ENCODE results near the gene FSTL3. TPM values are rescaled to one million over a fixed set of nuclear protein-coding genes. Genes with fewer than 3 reads are reported as not detected.
"Not testable (repeated sequence)": the region's sequence is repeated elsewhere in the genome, so short reads cannot be mapped to it uniquely, and the experiment has no call there.

The FSTL3 gene
- total RNA-seq, 2 experiments from 2014 or later = 2.2 to 3.0 TPM

DNA sequence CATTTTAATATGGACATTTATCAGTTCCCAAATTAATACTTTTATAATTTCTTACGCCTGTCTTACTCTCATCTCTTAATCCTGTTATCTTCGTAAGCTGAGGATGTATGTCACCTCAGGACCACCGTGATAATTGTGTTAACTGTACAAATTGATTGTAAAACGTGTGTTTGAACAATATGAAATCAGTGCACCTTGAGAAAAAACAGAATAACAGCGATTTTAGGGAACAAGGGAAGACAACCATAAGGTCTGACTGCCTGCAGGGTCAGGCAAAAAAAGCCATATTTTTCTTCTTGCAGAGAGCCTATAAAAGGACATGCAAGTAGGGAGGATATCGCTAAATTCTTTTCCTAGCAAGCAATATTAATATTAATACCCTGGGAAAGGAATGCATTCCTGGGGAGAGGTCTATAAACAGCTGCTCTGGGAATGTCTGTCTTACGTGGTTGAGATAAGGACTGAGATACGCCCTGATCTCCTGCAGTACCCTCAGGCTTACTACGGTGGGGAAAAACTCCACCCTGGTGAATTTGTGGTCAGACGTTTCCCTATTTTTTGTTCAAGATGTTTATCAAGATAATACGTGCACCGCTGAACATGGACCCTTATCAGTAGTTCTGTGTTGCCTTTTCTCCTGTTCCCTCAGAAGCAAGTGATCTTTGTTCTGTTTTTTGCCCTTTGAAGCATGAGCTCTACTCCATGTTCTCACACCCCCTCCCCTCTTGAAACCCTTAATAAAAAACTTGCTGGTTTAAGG, 7.3 kb upstream of the FSTL3 start:
- CTCF ChIA-PET = interaction anchor here (1.3 kb wide), 1 partner anchor 65 kb away, joined by 4 read pairs; no protein-coding TSS in a partner anchor
- H3K9me3 Mint-ChIP-seq (ENCODE audit: insufficient read depth); ATAC-seq; H3K4me3 Mint-ChIP-seq; H3K36me3 Mint-ChIP-seq (ENCODE audit: low read depth); DNase-seq; H3K27ac Mint-ChIP-seq; POLR2A ChIA-PET: not testable (repeated sequence)
- peaks cover 13% of the 10 kb centered on the region for H3K4me1 Mint-ChIP-seq (ENCODE audit: low read depth)
- H3K27me3 Mint-ChIP-seq (ENCODE audit: low read depth) = peaks cover 11% of the 10 kb centered on the region

DNA sequence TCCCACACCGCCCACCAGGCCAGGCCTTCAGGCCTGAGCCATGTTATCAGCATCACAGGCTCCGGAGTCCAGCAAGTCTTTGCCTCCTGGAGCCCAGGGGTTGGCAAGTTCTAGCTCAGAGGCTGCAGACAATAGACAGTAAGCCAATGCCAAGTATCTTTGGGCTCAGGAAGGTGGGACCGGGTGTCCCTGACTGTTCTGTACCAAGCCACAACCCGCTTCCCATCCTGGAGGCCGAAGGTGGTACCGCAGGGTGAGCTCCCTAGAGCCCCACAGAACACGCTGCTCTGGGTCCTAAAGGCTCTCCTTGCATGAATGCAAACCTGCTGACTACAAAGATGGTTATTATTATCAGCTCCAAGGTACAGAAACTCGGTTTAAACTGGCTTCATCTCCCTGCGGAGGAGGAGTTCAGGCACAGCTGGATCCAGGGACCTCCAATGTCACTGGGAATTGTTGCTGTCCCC, 5.5 kb upstream of the FSTL3 start:
- Mint-ChIP-seq H3K36me3 (ENCODE audit: low read depth) (no peaks in the 10 kb centered on the region), H3K27me3 (ENCODE audit: low read depth) (peaks cover 21% of the 10 kb centered on the region), H3K9me3 (ENCODE audit: insufficient read depth) (no peaks in the 10 kb centered on the region), H3K27ac (no peak overlapping the region), H3K4me1 (ENCODE audit: low read depth) (no peaks in the 10 kb centered on the region), H3K4me3 (no peak overlapping the region)
- ChIA-PET POLR2A (no interaction called here), CTCF (interaction anchor here (1.1 kb wide), 1 partner anchor 64 kb away, joined by 3 read pairs; no protein-coding TSS in a partner anchor)
- DNase-seq = no peak
- ATAC-seq = peak; percentile 41

DNA sequence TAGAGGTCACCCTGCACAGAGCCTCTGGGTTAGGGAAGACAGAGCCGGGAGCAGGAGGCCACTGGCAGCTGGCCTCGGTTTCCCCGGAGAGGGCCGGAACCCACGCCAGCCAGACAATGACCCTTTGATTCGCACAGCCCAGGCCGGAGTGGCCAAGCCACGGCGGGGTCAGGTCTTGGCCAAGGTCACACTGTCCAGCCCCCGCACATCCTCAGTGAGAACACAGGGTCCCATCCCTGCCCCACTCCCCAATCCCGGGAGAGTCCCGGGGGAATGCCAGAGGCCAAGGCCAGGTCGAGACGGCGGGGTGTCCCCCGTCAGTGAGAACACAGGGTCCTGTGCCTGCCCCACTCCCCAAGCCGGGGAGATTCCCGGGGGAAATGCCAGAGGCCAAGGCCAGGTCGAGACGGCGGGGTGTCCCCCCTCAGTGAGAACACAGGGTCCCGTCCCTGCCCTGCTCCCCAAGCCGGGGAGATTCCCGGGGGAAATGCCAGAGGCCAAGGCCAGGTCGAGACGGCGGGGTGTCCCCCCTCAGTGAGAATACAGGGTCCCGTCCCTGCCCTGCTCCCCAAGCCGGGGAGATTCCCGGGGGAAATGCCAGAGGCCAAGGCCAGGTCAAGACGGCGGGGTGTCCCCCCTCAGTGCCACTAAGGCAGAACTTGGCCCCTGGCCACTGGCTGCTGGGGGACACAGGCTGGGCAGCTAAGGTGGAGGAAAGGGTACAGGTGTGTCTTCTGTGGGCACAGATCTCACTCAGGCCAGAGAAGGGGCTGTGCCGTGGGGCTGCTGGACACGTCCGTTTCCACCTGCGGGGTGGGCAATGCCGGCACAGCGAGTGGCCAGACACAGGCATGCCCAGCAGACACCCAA, 1.7 kb upstream of the FSTL3 start:
- DNase-seq (no peak), ATAC-seq (no peak)
- H3K9me3 Mint-ChIP-seq (ENCODE audit: insufficient read depth) = no peaks in the 10 kb centered on the region
- no peaks in the 10 kb centered on the region for H3K36me3 Mint-ChIP-seq (ENCODE audit: low read depth)
- H3K4me1 Mint-ChIP-seq (ENCODE audit: low read depth) = peaks cover 3% of the 10 kb centered on the region
- no peak overlapping the region for H3K4me3 Mint-ChIP-seq
- POLR2A ChIA-PET = no interaction called here
- CTCF ChIA-PET = no interaction called here
- H3K27me3 Mint-ChIP-seq (ENCODE audit: low read depth) = peaks cover 17% of the 10 kb centered on the region
- H3K27ac Mint-ChIP-seq = no peak overlapping the region

DNA sequence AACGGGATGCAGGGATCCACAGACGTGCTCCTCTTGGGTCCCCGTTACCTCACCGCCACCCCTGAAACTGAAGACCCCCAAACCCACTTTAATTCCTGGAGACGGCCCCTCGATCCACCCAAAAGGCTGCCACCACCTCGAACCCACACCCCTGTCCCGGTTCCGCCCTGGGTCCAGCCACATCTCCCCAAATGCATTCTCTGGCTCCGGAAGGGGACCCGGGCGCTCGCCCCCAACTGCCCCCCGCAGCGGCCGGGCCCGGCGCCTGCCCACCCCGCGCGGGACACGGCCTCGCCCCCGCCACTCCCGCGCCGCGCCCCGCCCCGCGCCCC, 219 bp upstream of the FSTL3 start:
- no peak for DNase-seq
- Mint-ChIP-seq H3K27me3 (ENCODE audit: low read depth) (peaks cover 17% of the 10 kb centered on the region), H3K27ac (no peak overlapping the region), H3K9me3 (ENCODE audit: insufficient read depth) (no peaks in the 10 kb centered on the region), H3K4me1 (ENCODE audit: low read depth) (peaks cover 6% of the 10 kb centered on the region), H3K36me3 (ENCODE audit: low read depth) (no peaks in the 10 kb centered on the region), H3K4me3 (no peak overlapping the region)
- no peak for ATAC-seq
- ChIA-PET CTCF (no interaction called here), POLR2A (no interaction called here)

DNA sequence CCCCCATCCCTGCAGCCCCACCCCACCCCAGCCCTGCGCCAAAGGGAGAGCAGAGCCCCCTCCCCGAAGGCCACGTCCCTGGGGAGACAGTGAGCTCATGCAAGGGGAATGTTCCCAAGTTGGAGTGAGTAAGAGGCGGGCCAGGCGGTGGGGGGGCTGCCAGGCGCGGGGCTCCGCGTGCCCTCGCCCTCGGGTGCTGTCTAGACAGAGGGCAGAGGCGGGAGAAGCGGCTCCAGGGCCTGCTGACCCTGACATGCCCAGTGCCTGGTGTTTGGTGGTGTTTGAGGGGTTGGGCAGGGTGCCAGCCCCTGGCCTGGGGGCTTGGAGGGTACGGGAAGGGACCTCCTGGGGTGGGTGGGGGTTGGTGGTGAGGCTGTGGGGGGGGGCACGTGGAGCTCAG, 1.0 kb downstream of the FSTL3 start:
- DNase-seq (no peak), ATAC-seq (no peak)
- no peak overlapping the region for H3K4me3 Mint-ChIP-seq
- peaks cover 9% of the 10 kb centered on the region for H3K4me1 Mint-ChIP-seq (ENCODE audit: low read depth)
- peaks cover 17% of the 10 kb centered on the region for H3K27me3 Mint-ChIP-seq (ENCODE audit: low read depth)
- H3K27ac Mint-ChIP-seq = no peak overlapping the region
- no peaks in the 10 kb centered on the region for H3K36me3 Mint-ChIP-seq (ENCODE audit: low read depth)
- POLR2A ChIA-PET = no interaction called here
- CTCF ChIA-PET = interaction anchor here (1.5 kb wide), 1 partner anchor 57 kb away, joined by 6 read pairs; no protein-coding TSS in a partner anchor
- no peaks in the 10 kb centered on the region for H3K9me3 Mint-ChIP-seq (ENCODE audit: insufficient read depth)

DNA sequence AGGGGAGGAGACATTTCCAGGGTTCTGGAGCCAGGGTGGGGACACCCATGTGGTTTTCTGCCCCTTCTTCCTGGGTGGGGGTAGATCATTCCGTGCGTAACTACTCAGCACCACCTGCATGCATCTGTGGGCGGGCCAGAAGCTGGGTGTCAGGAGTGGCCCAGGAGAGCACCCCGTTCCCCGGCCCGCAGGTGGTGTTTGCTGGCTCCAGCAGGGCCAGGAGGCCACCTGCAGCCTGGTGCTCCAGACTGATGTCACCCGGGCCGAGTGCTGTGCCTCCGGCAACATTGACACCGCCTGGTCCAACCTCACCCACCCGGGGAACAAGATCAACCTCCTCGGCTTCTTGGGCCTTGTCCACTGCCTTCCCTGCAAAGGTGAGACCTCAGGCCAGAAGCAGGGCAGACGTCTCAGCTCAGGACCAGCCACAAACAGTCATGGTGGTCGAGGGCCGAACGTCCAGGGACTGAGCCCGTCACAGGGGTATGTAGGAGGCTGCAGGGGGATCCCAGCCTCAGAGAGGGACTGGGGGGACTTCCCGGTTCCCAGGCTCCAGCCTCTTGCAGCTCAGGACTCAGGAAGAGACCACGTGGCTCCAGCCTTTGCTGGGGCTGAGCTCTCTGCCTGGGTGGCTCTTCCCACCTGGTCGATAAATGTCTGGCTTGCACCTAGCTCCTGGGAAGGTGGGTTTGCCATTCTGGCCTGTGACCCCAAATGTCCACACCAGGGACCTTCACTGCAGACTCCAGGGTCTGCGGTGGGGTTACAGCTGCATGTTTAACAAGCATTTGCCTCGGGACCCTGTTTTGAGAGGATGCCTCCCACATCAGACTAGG, 1.6 kb downstream of the FSTL3 start:
- ATAC-seq = no peak
- CTCF ChIA-PET = interaction anchor here (1.5 kb wide), 1 partner anchor 56 kb away, joined by 6 read pairs; no protein-coding TSS in a partner anchor
- Mint-ChIP-seq H3K9me3 (ENCODE audit: insufficient read depth) (no peaks in the 10 kb centered on the region), H3K36me3 (ENCODE audit: low read depth) (no peaks in the 10 kb centered on the region), H3K4me3 (no peak overlapping the region), H3K27me3 (ENCODE audit: low read depth) (peaks cover 17% of the 10 kb centered on the region), H3K4me1 (ENCODE audit: low read depth) (peaks cover 9% of the 10 kb centered on the region), H3K27ac (no peak overlapping the region)
- DNase-seq = no peak
- POLR2A ChIA-PET = interaction anchor here (0.6 to 0.7 kb wide), 2 partner anchors 59 to 106 kb away, joined by 3 read pairs; no protein-coding TSS in a partner anchor

DNA sequence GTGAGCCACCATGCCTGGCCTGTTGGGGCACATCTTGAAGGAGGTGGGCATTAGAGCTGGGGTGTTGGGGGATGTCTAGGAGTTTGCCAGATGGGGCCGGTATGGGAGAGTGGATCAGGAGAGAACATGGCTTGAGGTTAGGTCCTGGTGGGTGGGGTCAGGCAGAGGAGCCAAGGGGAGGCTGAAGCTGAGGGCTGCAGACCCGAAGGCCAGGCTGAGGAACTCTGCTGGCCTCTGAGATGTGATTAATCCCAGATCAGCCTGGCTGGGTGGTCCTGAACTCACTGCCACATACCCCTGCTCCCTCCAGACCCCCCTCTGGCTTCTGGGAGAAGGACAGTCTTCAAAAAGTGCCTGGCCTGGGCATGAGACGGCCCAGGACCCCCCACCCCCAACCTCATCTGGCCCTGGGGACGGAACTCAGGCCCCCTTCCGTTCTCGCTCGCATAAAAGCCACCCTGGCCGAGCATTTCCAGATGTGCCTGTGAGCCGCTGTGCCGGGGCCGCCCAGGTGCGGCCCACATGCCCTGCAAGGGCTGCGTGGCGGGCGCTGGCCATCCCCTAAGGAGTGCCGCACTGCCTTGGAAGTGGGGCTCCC, 2.7 kb downstream of the FSTL3 start:
- peaks cover 15% of the 10 kb centered on the region for H3K27me3 Mint-ChIP-seq (ENCODE audit: low read depth)
- DNase-seq = no peak
- H3K4me1 Mint-ChIP-seq (ENCODE audit: low read depth) = peaks cover 9% of the 10 kb centered on the region
- H3K27ac Mint-ChIP-seq = peak overlapping the region; percentile 20
- H3K4me3 Mint-ChIP-seq = peak overlapping the region; percentile 67
- no peak for ATAC-seq
- H3K36me3 Mint-ChIP-seq (ENCODE audit: low read depth) = no peaks in the 10 kb centered on the region
- no peaks in the 10 kb centered on the region for H3K9me3 Mint-ChIP-seq (ENCODE audit: insufficient read depth)
- ChIA-PET POLR2A (interaction anchor here (1.9 kb wide), 1 partner anchor 16 kb away, joined by 10 read pairs; the partner anchor contains the start of gene RNF126), CTCF (interaction anchor here (0.6 to 2.3 kb wide), 2 partner anchors 15 to 25 kb away, joined by 3 to 6 read pairs; no protein-coding TSS in a partner anchor)

DNA sequence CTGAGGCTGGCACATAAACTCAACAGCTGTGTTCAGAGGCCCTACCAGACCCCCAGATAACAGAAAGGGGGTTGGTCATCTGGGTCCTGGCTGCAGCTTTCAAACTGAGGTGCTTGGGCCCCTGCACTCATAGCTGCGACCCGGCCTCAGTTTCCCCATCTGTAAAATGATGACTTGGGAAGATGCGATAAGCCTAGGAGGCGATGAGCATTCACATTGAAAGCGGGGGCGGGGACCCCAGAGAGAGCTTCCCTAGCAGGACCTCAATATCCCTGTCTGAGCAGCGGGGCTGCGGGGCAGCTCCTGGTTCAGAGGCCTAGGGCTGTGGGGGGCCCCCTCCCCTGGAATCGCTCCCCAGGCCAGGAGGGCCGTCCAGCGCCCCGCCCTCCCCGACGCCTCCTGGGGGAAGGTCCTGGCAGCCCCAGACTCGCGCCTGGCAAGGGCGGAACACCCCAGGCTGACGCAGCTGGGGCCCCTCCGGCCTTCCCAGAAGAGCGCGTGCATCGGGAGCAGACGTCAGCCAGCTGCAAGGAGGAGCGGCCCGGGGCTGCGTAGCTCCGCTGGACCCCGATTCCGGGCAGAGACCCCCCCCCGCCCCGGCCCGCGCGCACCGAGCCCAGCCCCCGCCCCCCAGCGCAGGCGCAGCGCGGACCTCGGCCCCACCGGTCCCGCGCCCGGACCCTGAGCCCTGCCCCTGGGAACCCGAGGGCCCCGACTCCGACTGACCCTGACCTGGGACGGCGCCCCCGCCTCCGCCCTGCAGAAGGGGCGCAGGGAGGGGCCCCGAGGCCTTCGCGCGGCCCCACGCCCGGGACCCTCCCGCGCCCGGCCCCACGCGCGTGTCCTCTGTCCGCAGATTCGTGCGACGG, 3.5 kb downstream of the FSTL3 start:
- peaks cover 13% of the 10 kb centered on the region for H3K27me3 Mint-ChIP-seq (ENCODE audit: low read depth)
- H3K4me3 Mint-ChIP-seq = peak overlapping the region; percentile 83
- ChIA-PET POLR2A (interaction anchor here (1.4 to 1.9 kb wide), 2 partner anchors 16 to 18 kb away, joined by 3 to 10 read pairs; partner anchors contain the start of gene RNF126), CTCF (interaction anchor here (0.6 to 2.3 kb wide), 4 partner anchors 16 to 68 kb away, joined by 3 to 6 read pairs (median 3); no protein-coding TSS in a partner anchor)
- ATAC-seq (peak; percentile 7), DNase-seq (peak; percentile 34)
- H3K9me3 Mint-ChIP-seq (ENCODE audit: insufficient read depth) = no peaks in the 10 kb centered on the region
- H3K27ac Mint-ChIP-seq = peak overlapping the region; percentile 43
- H3K4me1 Mint-ChIP-seq (ENCODE audit: low read depth) = peaks cover 9% of the 10 kb centered on the region
- no peaks in the 10 kb centered on the region for H3K36me3 Mint-ChIP-seq (ENCODE audit: low read depth)

DNA sequence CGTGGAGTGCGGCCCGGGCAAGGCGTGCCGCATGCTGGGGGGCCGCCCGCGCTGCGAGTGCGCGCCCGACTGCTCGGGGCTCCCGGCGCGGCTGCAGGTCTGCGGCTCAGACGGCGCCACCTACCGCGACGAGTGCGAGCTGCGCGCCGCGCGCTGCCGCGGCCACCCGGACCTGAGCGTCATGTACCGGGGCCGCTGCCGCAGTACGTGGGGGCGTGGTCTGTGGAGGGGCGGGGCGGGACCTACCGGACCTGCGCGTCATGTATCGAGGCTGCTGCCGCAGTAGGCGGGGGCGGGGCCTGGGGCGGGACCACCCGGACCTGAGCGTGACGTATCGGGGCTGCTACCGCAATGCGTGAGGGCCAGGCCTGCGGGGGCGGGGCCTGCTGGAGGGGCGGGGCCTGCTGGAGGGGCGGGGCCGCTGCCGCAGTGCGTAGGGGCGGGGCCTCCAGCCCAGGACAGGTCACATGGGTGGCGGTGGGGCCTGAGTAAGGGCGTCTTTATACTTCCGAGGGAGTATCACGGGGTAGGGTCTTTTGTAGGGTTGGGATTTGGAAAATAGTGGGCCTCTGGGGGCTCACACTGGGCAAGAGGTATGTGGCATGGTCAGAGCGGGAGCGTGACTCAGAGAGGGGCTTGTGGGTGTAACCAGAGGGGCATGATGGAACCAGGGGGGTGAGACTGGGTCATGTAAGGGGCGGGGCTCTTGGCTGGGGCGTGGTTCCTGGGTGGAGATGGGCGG, 4.3 kb downstream of the FSTL3 start:
- Mint-ChIP-seq H3K4me3 (peak overlapping the region; percentile 83), H3K27me3 (ENCODE audit: low read depth) (peaks cover 8% of the 10 kb centered on the region), H3K9me3 (ENCODE audit: insufficient read depth) (no peaks in the 10 kb centered on the region), H3K4me1 (ENCODE audit: low read depth) (peaks cover 9% of the 10 kb centered on the region), H3K27ac (peak overlapping the region; percentile 98), H3K36me3 (ENCODE audit: low read depth) (no peaks in the 10 kb centered on the region)
- ChIA-PET CTCF (interaction anchor here (0.9 to 2.3 kb wide), 4 partner anchors 24 to 69 kb away, joined by 3 to 6 read pairs (median 4); no protein-coding TSS in a partner anchor), POLR2A (interaction anchor here (1.4 to 1.9 kb wide), 2 partner anchors 17 to 19 kb away, joined by 3 to 10 read pairs; partner anchors contain the start of gene RNF126)
- DNase-seq (peak; percentile 100), ATAC-seq (peak; percentile 86)

Measured in activated CD8-positive, alpha-beta T cell treated with anti-CD3 and anti-CD28 coated beads, Interleukin-2, amount 10 ng/mL, durations not matched to agents 7 days and 5 days (primary cell).